ENCODE data around the gene PVALEF. TPM values are rescaled to one million over a fixed set of nuclear protein-coding genes. Genes with fewer than 3 reads are reported as not detected.

PVALEF gene
- total RNA-seq, 1 donor from 2014 or later = not detected

GRCh38 chr17:81207610-81208581, 42.6 kb downstream of the PVALEF start:
- no peak for DNase-seq (ENCODE audit: low read depth)
- no peak overlapping the region for H3K4me3 ChIP-seq (ENCODE audit: low read depth, low read length)
- no peaks in the 10 kb centered on the region for H3K36me3 ChIP-seq (ENCODE audit: control insufficient read depth, insufficient read depth, low read length)
- no peak for TF ChIP-seq CTCF (IDR thresholded peaks at IDR 0.05; ENCODE audit: insufficient read depth, low read length, poor library complexity, severe bottlenecking)
- H3K27me3 ChIP-seq (ENCODE audit: control insufficient read depth, insufficient read depth, low read length) = no peaks in the 10 kb centered on the region

GRCh38 chr17:81208651-81209050, 43.3 kb downstream of the PVALEF start:
- no peaks in the 10 kb centered on the region for H3K36me3 ChIP-seq (ENCODE audit: control insufficient read depth, insufficient read depth, low read length)
- H3K4me3 ChIP-seq (ENCODE audit: low read depth, low read length) = no peak overlapping the region
- DNase-seq (ENCODE audit: low read depth) = no peak
- TF ChIP-seq CTCF (IDR thresholded peaks at IDR 0.05; ENCODE audit: insufficient read depth, low read length, poor library complexity, severe bottlenecking) = no peak
- no peaks in the 10 kb centered on the region for H3K27me3 ChIP-seq (ENCODE audit: control insufficient read depth, insufficient read depth, low read length)

GRCh38 chr17:81209141-81209540, 43.8 kb downstream of the PVALEF start:
- H3K36me3 ChIP-seq (ENCODE audit: control insufficient read depth, insufficient read depth, low read length) = no peaks in the 10 kb centered on the region
- H3K4me3 ChIP-seq (ENCODE audit: low read depth, low read length) = no peak overlapping the region
- no peak for TF ChIP-seq CTCF (IDR thresholded peaks at IDR 0.05; ENCODE audit: insufficient read depth, low read length, poor library complexity, severe bottlenecking)
- H3K27me3 ChIP-seq (ENCODE audit: control insufficient read depth, insufficient read depth, low read length) = no peaks in the 10 kb centered on the region
- DNase-seq (ENCODE audit: low read depth) = no peak

- no peak for DNase-seq (ENCODE audit: low read depth)
- no peaks in the 10 kb centered on the region for H3K36me3 ChIP-seq (ENCODE audit: control insufficient read depth, insufficient read depth, low read length)
- H3K27me3 ChIP-seq (ENCODE audit: control insufficient read depth, insufficient read depth, low read length) = no peaks in the 10 kb centered on the region
- no peak for TF ChIP-seq CTCF (IDR thresholded peaks at IDR 0.05; ENCODE audit: insufficient read depth, low read length, poor library complexity, severe bottlenecking)
- H3K4me3 ChIP-seq (ENCODE audit: low read depth, low read length) = no peak overlapping the region
Observed at GRCh38 chr17:81210466-81210865, 45.2 kb downstream of the PVALEF start.

- Histone ChIP-seq H3K36me3 (ENCODE audit: control insufficient read depth, insufficient read depth, low read length) (no peaks in the 10 kb centered on the region), H3K27me3 (ENCODE audit: control insufficient read depth, insufficient read depth, low read length) (no peaks in the 10 kb centered on the region), H3K4me3 (ENCODE audit: low read depth, low read length) (no peak overlapping the region)
- TF ChIP-seq CTCF (IDR thresholded peaks at IDR 0.05; ENCODE audit: insufficient read depth, low read length, poor library complexity, severe bottlenecking) = no peak
- DNase-seq (ENCODE audit: low read depth) = no peak
Observed at GRCh38 chr17:81210868-81211267, 45.6 kb downstream of the PVALEF start.

All from kidney epithelial cell (primary cell).